Measurements from ENCODE around the gene FOXN3.

FOXN3 gene

DNA sequence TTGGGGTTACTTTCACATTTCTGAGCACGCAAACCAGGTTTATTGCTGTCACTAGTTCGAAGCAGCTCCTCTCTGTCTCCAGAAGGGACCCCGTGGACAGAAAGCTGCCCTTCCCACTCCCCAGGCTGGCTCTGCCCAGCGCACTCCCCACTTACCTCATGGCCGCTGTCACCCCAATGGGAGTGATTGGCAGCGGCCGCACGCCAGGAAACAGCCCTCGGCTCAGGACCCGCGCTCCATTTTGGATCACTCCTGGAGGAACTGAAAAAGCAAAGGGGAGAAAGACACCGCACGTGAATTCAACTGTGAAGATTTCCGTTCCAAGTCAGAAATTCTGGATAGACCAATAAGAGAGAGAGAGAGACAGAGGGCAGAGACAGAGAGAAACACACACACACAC lies 236.5 kb downstream of the FOXN3 start:
- DNase-seq (ENCODE audit: low spot score), result no peak
- TF ChIP-seq, protein P1, sequence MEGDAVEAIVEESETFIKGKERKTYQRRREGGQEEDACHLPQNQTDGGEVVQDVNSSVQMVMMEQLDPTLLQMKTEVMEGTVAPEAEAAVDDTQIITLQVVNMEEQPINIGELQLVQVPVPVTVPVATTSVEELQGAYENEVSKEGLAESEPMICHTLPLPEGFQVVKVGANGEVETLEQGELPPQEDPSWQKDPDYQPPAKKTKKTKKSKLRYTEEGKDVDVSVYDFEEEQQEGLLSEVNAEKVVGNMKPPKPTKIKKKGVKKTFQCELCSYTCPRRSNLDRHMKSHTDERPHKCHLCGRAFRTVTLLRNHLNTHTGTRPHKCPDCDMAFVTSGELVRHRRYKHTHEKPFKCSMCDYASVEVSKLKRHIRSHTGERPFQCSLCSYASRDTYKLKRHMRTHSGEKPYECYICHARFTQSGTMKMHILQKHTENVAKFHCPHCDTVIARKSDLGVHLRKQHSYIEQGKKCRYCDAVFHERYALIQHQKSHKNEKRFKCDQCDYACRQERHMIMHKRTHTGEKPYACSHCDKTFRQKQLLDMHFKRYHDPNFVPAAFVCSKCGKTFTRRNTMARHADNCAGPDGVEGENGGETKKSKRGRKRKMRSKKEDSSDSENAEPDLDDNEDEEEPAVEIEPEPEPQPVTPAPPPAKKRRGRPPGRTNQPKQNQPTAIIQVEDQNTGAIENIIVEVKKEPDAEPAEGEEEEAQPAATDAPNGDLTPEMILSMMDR (IDR thresholded peaks at IDR 0.05; ENCODE audit: extremely low read depth, missing control alignments), result no peak

DNA sequence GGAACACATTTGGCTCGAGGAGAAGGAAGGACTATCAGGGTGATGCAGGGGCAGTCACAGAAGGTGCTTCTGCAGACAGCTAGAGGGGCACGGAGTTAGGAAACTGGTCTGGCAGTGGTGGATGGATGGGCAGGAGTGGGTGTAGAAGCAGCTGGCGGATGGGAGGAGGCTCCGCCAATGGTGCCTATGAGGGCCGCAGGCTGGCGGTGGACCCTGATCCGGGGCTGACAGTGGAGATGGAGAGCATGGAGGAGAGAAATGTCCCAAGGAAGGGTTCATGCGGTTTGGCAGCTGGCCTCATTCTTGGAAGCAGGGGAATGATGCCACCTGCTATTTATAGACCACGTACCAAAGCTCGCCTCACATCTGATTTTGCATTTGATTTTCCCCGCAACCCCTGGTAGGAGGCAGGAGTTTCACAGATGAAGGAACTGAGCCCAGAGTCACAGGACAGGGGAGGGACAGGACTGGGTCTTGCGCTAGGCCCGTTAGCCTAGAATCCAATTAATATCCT lies 237.1 kb downstream of the FOXN3 start:
- DNase-seq (ENCODE audit: low spot score), result no peak
- TF ChIP-seq, protein P1 (IDR thresholded peaks at IDR 0.05; ENCODE audit: extremely low read depth, missing control alignments), result no peak

GRCh38 chr14:89178800-89179535 lies 238.1 kb downstream of the FOXN3 start:
- no peak for DNase-seq (ENCODE audit: low spot score)
- TF ChIP-seq, protein P1 (IDR thresholded peaks at IDR 0.05; ENCODE audit: extremely low read depth, missing control alignments), result no peak

DNA sequence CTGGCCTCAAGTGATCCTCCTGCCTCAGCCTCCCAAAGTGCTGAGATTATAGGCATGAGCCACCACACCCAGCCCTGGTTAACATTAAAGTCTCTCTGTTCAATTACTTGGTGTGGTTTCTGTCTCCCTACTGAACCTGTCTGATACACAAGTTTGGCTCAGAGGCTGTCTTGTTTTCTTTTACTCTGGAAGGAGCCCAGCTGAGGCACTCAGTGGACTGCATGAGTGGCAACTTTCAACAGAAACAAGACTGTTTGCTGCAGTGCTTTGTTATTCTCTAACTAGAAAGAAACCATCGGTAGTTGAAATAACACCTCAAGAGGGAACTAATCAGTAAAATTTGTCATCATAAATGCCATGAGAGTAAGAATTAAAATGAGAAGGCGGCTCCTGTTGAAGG lies 238.7 kb downstream of the FOXN3 start:
- no peak for DNase-seq (ENCODE audit: low spot score)
- TF ChIP-seq, protein P1 (IDR thresholded peaks at IDR 0.05; ENCODE audit: extremely low read depth, missing control alignments), result no peak

DNA sequence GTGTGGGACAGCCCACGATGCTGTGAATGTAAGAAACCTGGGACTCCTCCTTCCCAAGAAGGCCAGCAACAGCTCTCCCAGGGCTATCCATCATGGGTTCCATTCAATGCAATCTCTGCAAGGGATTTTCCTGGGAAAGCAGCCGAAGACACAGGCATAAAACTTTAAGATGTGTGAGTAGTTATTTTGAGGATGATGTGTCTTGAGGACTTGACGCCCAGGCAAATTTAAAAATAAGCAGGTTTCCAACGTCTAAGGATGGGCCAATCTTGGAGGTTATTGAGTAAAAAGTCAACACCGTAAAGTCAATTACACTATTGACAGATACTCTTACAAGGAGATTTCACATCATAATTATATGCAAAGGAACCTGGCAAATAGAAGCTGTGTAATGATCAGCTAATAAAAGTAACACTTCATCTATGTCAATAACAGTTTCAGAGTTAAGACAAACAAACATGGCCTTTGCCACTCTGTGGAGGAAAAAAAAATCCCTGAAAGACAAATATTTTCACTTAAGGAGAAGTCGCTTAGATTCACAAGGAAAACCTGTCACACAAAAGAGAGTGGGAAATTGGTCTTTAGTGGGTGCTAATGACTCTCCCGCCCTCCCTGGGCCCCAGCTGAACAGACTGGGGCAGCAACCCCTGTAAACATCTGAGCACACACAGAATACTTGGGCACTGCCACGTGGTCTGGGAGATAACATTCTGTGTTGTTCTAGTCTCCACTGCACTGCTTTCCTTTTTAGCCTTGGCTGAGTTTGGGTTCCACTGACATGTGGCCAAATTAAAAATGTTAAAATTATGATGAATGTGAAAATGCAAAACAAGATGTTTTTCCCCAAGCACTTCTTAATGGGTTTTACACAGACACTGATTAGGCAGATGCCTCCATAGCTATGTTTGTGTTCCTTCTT lies 240.9 kb downstream of the FOXN3 start:
- TF ChIP-seq, protein P1 (IDR thresholded peaks at IDR 0.05; ENCODE audit: extremely low read depth, missing control alignments), result no peak
- no peak for DNase-seq (ENCODE audit: low spot score)

GRCh38 chr14:89171628-89172027 lies 245.4 kb downstream of the FOXN3 start:
- DNase-seq (ENCODE audit: low spot score), result no peak
- TF ChIP-seq, protein P1 (IDR thresholded peaks at IDR 0.05; ENCODE audit: extremely low read depth, missing control alignments), result no peak

- TF ChIP-seq, protein P1 (IDR thresholded peaks at IDR 0.05; ENCODE audit: extremely low read depth, missing control alignments), result no peak
- no peak for DNase-seq (ENCODE audit: low spot score)
Observed at GRCh38 chr14:89171168-89171567, 245.9 kb downstream of the FOXN3 start.
